Right lobe of liver (tissue), 4 donors: ENCODE results near the gene SH2D4B.

Experiments
- POLR2A ChIP-seq: fragments of 450-650 bp; IDR thresholded peaks from one replicate; pipeline ENCODE4 v1.6.1; 2017; ENCODE audit warnings: antibody characterized with exemption, mild to moderate bottlenecking
- TF ChIP-seq, protein P1 (sequence below), 4 donors: fragments of 200-600 bp in 3 of 4; fragments of 450-650 bp in 1 of 4; IDR thresholded peaks; one replicate each; pipeline versions ENCODE4 v1.5.1 to v1.8.0; 2016 to 2022; ENCODE audit warnings: antibody characterized with exemption in 4 of 4, mild to moderate bottlenecking in 2 of 4
- donor health status: DM: no; HTN: no; CAD: no.
- donor health status: DM: no; HTN: no; CAD: no.
- donor health status: DM: no; HTN: yes; CAD: no.

DNA sequence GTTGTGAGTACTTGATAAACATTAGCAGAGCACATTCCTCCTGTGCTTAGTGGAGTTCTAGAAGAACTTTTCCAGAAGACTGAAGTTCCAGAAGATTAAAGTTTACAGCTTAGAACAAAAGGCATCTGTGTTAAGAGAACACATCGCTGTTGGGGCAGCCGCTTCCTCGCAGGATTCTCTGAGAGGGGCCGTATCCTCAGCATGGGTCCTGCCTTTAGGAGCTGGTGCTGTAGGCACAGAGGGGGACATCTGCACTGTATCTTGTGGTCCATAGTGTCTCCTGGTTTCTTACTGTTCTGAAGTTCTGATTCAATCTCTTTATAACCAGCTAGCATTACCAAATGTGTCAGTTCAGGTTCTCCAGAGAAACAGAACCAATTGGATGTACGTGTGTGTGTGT, 16.3 kb downstream of the SH2D4B start:
- TF ChIP-seq, protein P1, sequence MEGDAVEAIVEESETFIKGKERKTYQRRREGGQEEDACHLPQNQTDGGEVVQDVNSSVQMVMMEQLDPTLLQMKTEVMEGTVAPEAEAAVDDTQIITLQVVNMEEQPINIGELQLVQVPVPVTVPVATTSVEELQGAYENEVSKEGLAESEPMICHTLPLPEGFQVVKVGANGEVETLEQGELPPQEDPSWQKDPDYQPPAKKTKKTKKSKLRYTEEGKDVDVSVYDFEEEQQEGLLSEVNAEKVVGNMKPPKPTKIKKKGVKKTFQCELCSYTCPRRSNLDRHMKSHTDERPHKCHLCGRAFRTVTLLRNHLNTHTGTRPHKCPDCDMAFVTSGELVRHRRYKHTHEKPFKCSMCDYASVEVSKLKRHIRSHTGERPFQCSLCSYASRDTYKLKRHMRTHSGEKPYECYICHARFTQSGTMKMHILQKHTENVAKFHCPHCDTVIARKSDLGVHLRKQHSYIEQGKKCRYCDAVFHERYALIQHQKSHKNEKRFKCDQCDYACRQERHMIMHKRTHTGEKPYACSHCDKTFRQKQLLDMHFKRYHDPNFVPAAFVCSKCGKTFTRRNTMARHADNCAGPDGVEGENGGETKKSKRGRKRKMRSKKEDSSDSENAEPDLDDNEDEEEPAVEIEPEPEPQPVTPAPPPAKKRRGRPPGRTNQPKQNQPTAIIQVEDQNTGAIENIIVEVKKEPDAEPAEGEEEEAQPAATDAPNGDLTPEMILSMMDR (IDR thresholded peaks at IDR 0.05), result no peak
- TF ChIP-seq POLR2A, result no peak
